T follicular helper cell (primary cell): Measurements from ENCODE around the gene ATP2C2.
"Not testable (repeated sequence)": the region's sequence is repeated elsewhere in the genome, so short reads cannot be mapped to it uniquely, and the experiment has no call there.

Experiments
- DNase-seq: peaks from one replicate; pipeline ENCODE4 v3.0.0-alpha.2; 2020; ENCODE audit warnings: low read depth

ATP2C2 gene

GRCh38 chr16:84451010-84451676 lies 82.8 kb downstream of the ATP2C2 start:
- not testable (repeated sequence) for DNase-seq

- no peak for DNase-seq
Measured at GRCh38 chr16:84451781-84452180, 83.4 kb downstream of the ATP2C2 start.

- DNase-seq, result no peak
Measured at GRCh38 chr16:84453061-84453752, 84.9 kb downstream of the ATP2C2 start.

- DNase-seq, result no peak
Measured at GRCh38 chr16:84454611-84455010, 86.3 kb downstream of the ATP2C2 start.

- DNase-seq, result no peak
Measured at GRCh38 chr16:84455031-84455430, 86.7 kb downstream of the ATP2C2 start.

- DNase-seq, result no peak
Measured at GRCh38 chr16:84458606-84459532, 90.5 kb downstream of the ATP2C2 start.

GRCh38 chr16:84459533-84459894 lies 91.2 kb downstream of the ATP2C2 start:
- DNase-seq, result no peak

GRCh38 chr16:84459941-84460405 lies 91.6 kb downstream of the ATP2C2 start:
- no peak for DNase-seq

GRCh38 chr16:84460406-84461028 lies 92.2 kb downstream of the ATP2C2 start:
- DNase-seq, result no peak

- DNase-seq, result no peak
Measured at GRCh38 chr16:84461029-84461412, 92.7 kb downstream of the ATP2C2 start.

- no peak for DNase-seq
Measured at GRCh38 chr16:84461413-84462295, 93.3 kb downstream of the ATP2C2 start.

- DNase-seq, result no peak
Measured at GRCh38 chr16:84462296-84463210, 94.2 kb downstream of the ATP2C2 start.

- DNase-seq, result no peak
Measured at GRCh38 chr16:84463221-84463620, 94.9 kb downstream of the ATP2C2 start.

- no peak for DNase-seq
Measured at GRCh38 chr16:84464116-84464515, 95.8 kb downstream of the ATP2C2 start.

- no peak for DNase-seq
Measured at GRCh38 chr16:84465154-84465553, 96.8 kb downstream of the ATP2C2 start.

GRCh38 chr16:84466692-84467091 lies 98.4 kb downstream of the ATP2C2 start:
- no peak for DNase-seq

GRCh38 chr16:84467256-84467655 lies 98.9 kb downstream of the ATP2C2 start:
- no peak for DNase-seq

GRCh38 chr16:84467709-84468108 lies 99.4 kb downstream of the ATP2C2 start:
- no peak for DNase-seq

- DNase-seq, result no peak
Measured at GRCh38 chr16:84471316-84471715, 103.0 kb downstream of the ATP2C2 start.

GRCh38 chr16:84471966-84472365 lies 103.6 kb downstream of the ATP2C2 start:
- DNase-seq, result no peak
